ENCODE data around the gene MAD1L1.

DNA sequence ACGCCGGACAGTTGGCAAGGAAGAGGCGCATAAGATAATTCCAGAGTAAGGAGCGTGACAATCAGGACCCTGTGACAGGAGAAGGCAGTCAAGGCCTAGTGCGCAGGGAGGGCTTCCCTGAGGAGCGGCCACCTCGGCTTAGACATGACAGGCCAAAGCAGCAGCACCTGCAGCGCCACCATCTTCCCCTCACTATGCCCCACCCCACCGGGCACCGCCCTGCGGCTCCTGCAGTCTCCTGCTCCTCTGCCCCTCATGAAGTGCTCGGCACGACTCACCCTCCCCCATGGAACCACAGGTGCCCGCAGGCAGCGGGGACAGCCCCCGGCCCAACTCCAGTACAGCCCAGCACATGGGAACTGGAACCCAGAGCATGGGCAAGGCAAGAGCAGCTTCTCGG lies 11.8 kb downstream of the MAD1L1 start:
- TF ChIP-seq ESRRG (CRISPR knock-in tag; IDR thresholded peaks at IDR 0.05) (no peak), ZNF565 (CRISPR knock-in tag; conservative IDR thresholded peaks at IDR 0.05; ENCODE audit: low read depth) (no peak), PPARA (CRISPR knock-in tag; IDR thresholded peaks at IDR 0.05; ENCODE audit: borderline replicate concordance) (no peak), BACH2 (CRISPR knock-in tag; IDR thresholded peaks at IDR 0.05; ENCODE audit: borderline replicate concordance) (no peak), ZFP30 (CRISPR knock-in tag; IDR thresholded peaks at IDR 0.05) (no peak), RARB (CRISPR knock-in tag; IDR thresholded peaks at IDR 0.05) (no peak), ISL1 (CRISPR knock-in tag; IDR thresholded peaks at IDR 0.05) (no peak), CSDC2 (CRISPR knock-in tag; IDR thresholded peaks at IDR 0.05) (no peak), TCF4 (CRISPR knock-in tag; IDR thresholded peaks at IDR 0.05; ENCODE audit: borderline replicate concordance) (no peak), ZNF8 (CRISPR knock-in tag; IDR thresholded peaks at IDR 0.05) (no peak)
- TF ChIP-seq, protein P1, sequence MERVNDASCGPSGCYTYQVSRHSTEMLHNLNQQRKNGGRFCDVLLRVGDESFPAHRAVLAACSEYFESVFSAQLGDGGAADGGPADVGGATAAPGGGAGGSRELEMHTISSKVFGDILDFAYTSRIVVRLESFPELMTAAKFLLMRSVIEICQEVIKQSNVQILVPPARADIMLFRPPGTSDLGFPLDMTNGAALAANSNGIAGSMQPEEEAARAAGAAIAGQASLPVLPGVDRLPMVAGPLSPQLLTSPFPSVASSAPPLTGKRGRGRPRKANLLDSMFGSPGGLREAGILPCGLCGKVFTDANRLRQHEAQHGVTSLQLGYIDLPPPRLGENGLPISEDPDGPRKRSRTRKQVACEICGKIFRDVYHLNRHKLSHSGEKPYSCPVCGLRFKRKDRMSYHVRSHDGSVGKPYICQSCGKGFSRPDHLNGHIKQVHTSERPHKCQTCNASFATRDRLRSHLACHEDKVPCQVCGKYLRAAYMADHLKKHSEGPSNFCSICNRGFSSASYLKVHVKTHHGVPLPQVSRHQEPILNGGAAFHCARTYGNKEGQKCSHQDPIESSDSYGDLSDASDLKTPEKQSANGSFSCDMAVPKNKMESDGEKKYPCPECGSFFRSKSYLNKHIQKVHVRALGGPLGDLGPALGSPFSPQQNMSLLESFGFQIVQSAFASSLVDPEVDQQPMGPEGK (CRISPR knock-in tag; IDR thresholded peaks at IDR 0.05; ENCODE audit: borderline replicate concordance) = no peak
- TF ChIP-seq, protein P2, sequence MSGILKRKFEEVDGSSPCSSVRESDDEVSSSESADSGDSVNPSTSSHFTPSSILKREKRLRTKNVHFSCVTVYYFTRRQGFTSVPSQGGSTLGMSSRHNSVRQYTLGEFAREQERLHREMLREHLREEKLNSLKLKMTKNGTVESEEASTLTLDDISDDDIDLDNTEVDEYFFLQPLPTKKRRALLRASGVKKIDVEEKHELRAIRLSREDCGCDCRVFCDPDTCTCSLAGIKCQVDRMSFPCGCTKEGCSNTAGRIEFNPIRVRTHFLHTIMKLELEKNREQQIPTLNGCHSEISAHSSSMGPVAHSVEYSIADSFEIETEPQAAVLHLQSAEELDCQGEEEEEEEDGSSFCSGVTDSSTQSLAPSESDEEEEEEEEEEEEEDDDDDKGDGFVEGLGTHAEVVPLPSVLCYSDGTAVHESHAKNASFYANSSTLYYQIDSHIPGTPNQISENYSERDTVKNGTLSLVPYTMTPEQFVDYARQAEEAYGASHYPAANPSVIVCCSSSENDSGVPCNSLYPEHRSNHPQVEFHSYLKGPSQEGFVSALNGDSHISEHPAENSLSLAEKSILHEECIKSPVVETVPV (CRISPR knock-in tag; IDR thresholded peaks at IDR 0.05) = no peak

Measured in SK-N-SH treated with all-trans-retinoic acid at 6 μM for 48 hours (cell line).